Neural progenitor cell (in vitro differentiated cells): Measurements from ENCODE around the gene PADI1. TPM values are rescaled to one million over a fixed set of nuclear protein-coding genes. Genes with fewer than 3 reads are reported as not detected.
A peak's percentile ranks its signal among the peaks of the same experiment; 100 is the strongest.
"Not testable (repeated sequence)": the region's sequence is repeated elsewhere in the genome, so short reads cannot be mapped to it uniquely, and the experiment has no call there.

Source experiments
- DNase-seq: peaks from one replicate; pipeline ENCODE4 v3.0.0-alpha.2; 2016; ENCODE audit warnings: low spot score
- H2AFZ ChIP-seq: fragments of 200-600 bp; sonication (generic); replicated peaks from 2 replicates; pipeline ENCODE4 v1.6.1; 2016; ENCODE audit warnings: antibody characterized with exemption
- H3F3A ChIP-seq: fragments of 200-600 bp; sonication (generic); 2 replicates; pipeline ENCODE4 v1.6.1; 2016; ENCODE audit warnings: antibody characterized with exemption, low read depth
- H3K27ac ChIP-seq: fragments of 200-600 bp; sonication (generic); 2 replicates; pipeline ENCODE4 v1.5.1; 2016; ENCODE audit warnings: mild to moderate bottlenecking
- H3K27me3 ChIP-seq: fragments of 200-600 bp; sonication (generic); 2 replicates; pipeline ENCODE4 v1.6.1; 2016; ENCODE audit warnings: mild to moderate bottlenecking, moderate library complexity
- H3K36me3 ChIP-seq: fragments of 200-600 bp; sonication (generic); 2 replicates; pipeline ENCODE4 v1.5.1; 2016
- H3K4me1 ChIP-seq: fragments of 200-600 bp; sonication (generic); 2 replicates; pipeline ENCODE4 v1.6.1; 2016; ENCODE audit warnings: mixed run types
- H3K4me2 ChIP-seq: fragments of 200-600 bp; sonication (generic); 2 replicates; pipeline ENCODE4 v1.6.1; 2016
- H3K4me3 ChIP-seq: fragments of 200-600 bp; sonication (generic); 2 replicates; pipeline ENCODE4 v1.5.1; 2016
- H3K79me2 ChIP-seq: fragments of 200-600 bp; sonication (generic); 2 replicates; pipeline ENCODE4 v1.6.1; 2016; ENCODE audit warnings: low read depth
- H3K9ac ChIP-seq: fragments of 200-600 bp; sonication (generic); 2 replicates; pipeline ENCODE4 v1.6.1; 2016
- H3K9me3 ChIP-seq: fragments of 200-600 bp; sonication (generic); 2 replicates; pipeline ENCODE4 v1.5.1; 2016; ENCODE audit warnings: low read depth
- H4K20me1 ChIP-seq: fragments of 200-600 bp; sonication (generic); 2 replicates; pipeline ENCODE4 v1.6.1; 2016; ENCODE audit warnings: low read depth
- H3K27ac Mint-ChIP-seq: 3 replicates; pipeline ENCODE4 v1.8.0; 2021; ENCODE audit warnings: mixed read lengths
- H3K27me3 Mint-ChIP-seq: 2 replicates; pipeline ENCODE4 v1.8.0; 2022; ENCODE audit warnings: low read depth, mild to moderate bottlenecking, inconsistent platforms, moderate library complexity, mixed read lengths; ENCODE audit not compliant: insufficient read depth
- H3K36me3 Mint-ChIP-seq: 3 replicates; pipeline ENCODE4 v1.8.0; 2021; ENCODE audit warnings: mixed read lengths
- H3K4me1 Mint-ChIP-seq: 3 replicates; pipeline ENCODE4 v1.8.0; 2021; ENCODE audit warnings: mixed read lengths
- H3K4me3 Mint-ChIP-seq: 3 replicates; pipeline ENCODE4 v1.8.0; 2021; ENCODE audit warnings: mild to moderate bottlenecking, moderate library complexity, mixed read lengths
- H3K9me3 Mint-ChIP-seq: 3 replicates; pipeline ENCODE4 v1.8.0; 2020; ENCODE audit warnings: mixed read lengths
- CTCF ChIP-seq: fragments of 200-600 bp; sonication (generic); IDR thresholded peaks from 2 replicates; pipeline ENCODE4 v1.5.1; 2017; ENCODE audit warnings: antibody characterized with exemption, mild to moderate bottlenecking
- EZH2 ChIP-seq: fragments of 200-600 bp; sonication (generic); IDR thresholded peaks from 2 replicates; pipeline ENCODE4 v1.6.1; 2017; ENCODE audit warnings: antibody characterized with exemption, mild to moderate bottlenecking, moderate library complexity
- EZH2phosphoT487 ChIP-seq: fragments of 200-600 bp; sonication (generic); IDR thresholded peaks from 2 replicates; pipeline ENCODE4 v1.6.1; 2017; ENCODE audit warnings: antibody characterized with exemption
- total RNA-seq: library from RNA; depleted of rRNA; stranded (reverse); fragments of >200 nt; gene quantifications from 2 replicates; pipeline ENCODE4 v1.2.3, GENCODE V29; 2015; ENCODE audit warnings: low replicate concordance

The PADI1 gene
- total RNA-seq, 1 donor from 2014 or later = 0.09 TPM

GRCh38 chr1:17236779-17237560 lies 32.0 kb downstream of the PADI1 start:
- no peak overlapping the region for H3K4me2 ChIP-seq
- no peaks in the 10 kb centered on the region for H3K79me2 ChIP-seq
- no peaks in the 10 kb centered on the region for H4K20me1 ChIP-seq
- H3K4me1 ChIP-seq = peaks cover 17% of the 10 kb centered on the region
- no peak for TF ChIP-seq EZH2
- peak; percentile 93 for TF ChIP-seq CTCF
- Mint-ChIP-seq H3K9me3 (no peaks in the 10 kb centered on the region), H3K36me3 (no peaks in the 10 kb centered on the region), H3K27me3 (peaks cover 20% of the 10 kb centered on the region), H3K27ac (no peak overlapping the region), H3K4me3 (no peak overlapping the region), H3K4me1 (peaks cover 13% of the 10 kb centered on the region)
- H3K27ac ChIP-seq = no peak overlapping the region
- no peaks in the 10 kb centered on the region for H3K36me3 ChIP-seq
- no peaks in the 10 kb centered on the region for H3K27me3 ChIP-seq
- DNase-seq = peak; percentile 95
- H3K9ac ChIP-seq = no peak overlapping the region
- no peaks in the 10 kb centered on the region for H3K9me3 ChIP-seq
- no peak overlapping the region for H3K4me3 ChIP-seq
- no peaks in the 10 kb centered on the region for H3F3A ChIP-seq
- no peak overlapping the region for H2AFZ ChIP-seq

- H3K36me3 ChIP-seq = no peaks in the 10 kb centered on the region
- H3K79me2 ChIP-seq = no peaks in the 10 kb centered on the region
- H3K4me2 ChIP-seq = no peak overlapping the region
- no peak overlapping the region for H3K27ac ChIP-seq
- DNase-seq = no peak
- no peak overlapping the region for H3K4me3 Mint-ChIP-seq
- H3F3A ChIP-seq = no peaks in the 10 kb centered on the region
- H2AFZ ChIP-seq = no peak overlapping the region
- H3K9me3 ChIP-seq = no peaks in the 10 kb centered on the region
- no peaks in the 10 kb centered on the region for H3K36me3 Mint-ChIP-seq
- H3K27me3 ChIP-seq = no peaks in the 10 kb centered on the region
- H4K20me1 ChIP-seq = no peaks in the 10 kb centered on the region
- no peaks in the 10 kb centered on the region for H3K9me3 Mint-ChIP-seq
- H3K27ac Mint-ChIP-seq = no peak overlapping the region
- H3K27me3 Mint-ChIP-seq = peaks cover 20% of the 10 kb centered on the region
- TF ChIP-seq CTCF = no peak
- TF ChIP-seq EZH2 = no peak
- TF ChIP-seq EZH2phosphoT487 = no peak
- H3K4me1 Mint-ChIP-seq = peaks cover 10% of the 10 kb centered on the region
- peaks cover 17% of the 10 kb centered on the region for H3K4me1 ChIP-seq
- H3K4me3 ChIP-seq = no peak overlapping the region
- H3K9ac ChIP-seq = no peak overlapping the region
Measured at GRCh38 chr1:17237561-17237903, 32.6 kb downstream of the PADI1 start.

GRCh38 chr1:17239420-17239819 lies 34.5 kb downstream of the PADI1 start:
- H3K79me2 ChIP-seq = no peaks in the 10 kb centered on the region
- TF ChIP-seq EZH2 (no peak), CTCF (no peak), EZH2phosphoT487 (no peak)
- no peaks in the 10 kb centered on the region for H3K9me3 ChIP-seq
- no peaks in the 10 kb centered on the region for H4K20me1 ChIP-seq
- no peaks in the 10 kb centered on the region for H3F3A ChIP-seq
- peaks cover 11% of the 10 kb centered on the region for H3K4me1 Mint-ChIP-seq
- H2AFZ ChIP-seq = peak overlapping the region; percentile 38
- H3K36me3 Mint-ChIP-seq = no peaks in the 10 kb centered on the region
- peaks cover 20% of the 10 kb centered on the region for H3K27me3 Mint-ChIP-seq
- H3K4me3 Mint-ChIP-seq = no peak overlapping the region
- H3K9ac ChIP-seq = no peak overlapping the region
- H3K4me3 ChIP-seq = no peak overlapping the region
- DNase-seq = peak; percentile 93
- no peak overlapping the region for H3K27ac ChIP-seq
- H3K36me3 ChIP-seq = no peaks in the 10 kb centered on the region
- H3K9me3 Mint-ChIP-seq = no peaks in the 10 kb centered on the region
- H3K4me1 ChIP-seq = peaks cover 18% of the 10 kb centered on the region
- no peak overlapping the region for H3K27ac Mint-ChIP-seq
- no peaks in the 10 kb centered on the region for H3K27me3 ChIP-seq
- H3K4me2 ChIP-seq = no peak overlapping the region

- not testable (repeated sequence) for H3K27ac ChIP-seq, H3K27ac Mint-ChIP-seq, H3K36me3 Mint-ChIP-seq, H3K36me3 ChIP-seq, H3K27me3 ChIP-seq, H3K9me3 Mint-ChIP-seq, H3K9me3 ChIP-seq, H3F3A ChIP-seq, H3K4me3 ChIP-seq, H3K79me2 ChIP-seq, H3K9ac ChIP-seq, H4K20me1 ChIP-seq
- Mint-ChIP-seq H3K4me1 (peaks cover 26% of the 10 kb centered on the region), H3K4me3 (peak overlapping the region; percentile 48), H3K27me3 (peaks cover 16% of the 10 kb centered on the region)
- Histone ChIP-seq H3K4me1 (peaks cover 35% of the 10 kb centered on the region), H3K4me2 (peak overlapping the region; percentile 29), H2AFZ (peak overlapping the region; percentile 48)
- DNase-seq = peak; percentile 26
Measured at GRCh38 chr1:17241011-17241779, 36.3 kb downstream of the PADI1 start.

- not testable (repeated sequence) for H3K9me3 ChIP-seq, H3K36me3 Mint-ChIP-seq, H3K27me3 ChIP-seq, H2AFZ ChIP-seq, H4K20me1 ChIP-seq, H3K27ac Mint-ChIP-seq, H3K9ac ChIP-seq, H3K79me2 ChIP-seq, H3K36me3 ChIP-seq, DNase-seq, H3K9me3 Mint-ChIP-seq, H3F3A ChIP-seq, H3K4me2 ChIP-seq, H3K4me3 Mint-ChIP-seq, H3K4me3 ChIP-seq, H3K27ac ChIP-seq
- Mint-ChIP-seq H3K27me3 (peaks cover 13% of the 10 kb centered on the region), H3K4me1 (peaks cover 28% of the 10 kb centered on the region)
- H3K4me1 ChIP-seq = peaks cover 35% of the 10 kb centered on the region
Measured at GRCh38 chr1:17241780-17242074, 36.8 kb downstream of the PADI1 start.
